GM21723 (cell line): ENCODE results near the gene MXI1.

Experiments
- ATAC-seq: cut with Tn5 transposase; IDR thresholded peaks from one replicate; pipeline ENCODE4 v1.9.1; 2021; ENCODE audit warnings: mild to moderate bottlenecking, moderate library complexity; ENCODE audit not compliant: unreplicated experiment

Gene MXI1

DNA sequence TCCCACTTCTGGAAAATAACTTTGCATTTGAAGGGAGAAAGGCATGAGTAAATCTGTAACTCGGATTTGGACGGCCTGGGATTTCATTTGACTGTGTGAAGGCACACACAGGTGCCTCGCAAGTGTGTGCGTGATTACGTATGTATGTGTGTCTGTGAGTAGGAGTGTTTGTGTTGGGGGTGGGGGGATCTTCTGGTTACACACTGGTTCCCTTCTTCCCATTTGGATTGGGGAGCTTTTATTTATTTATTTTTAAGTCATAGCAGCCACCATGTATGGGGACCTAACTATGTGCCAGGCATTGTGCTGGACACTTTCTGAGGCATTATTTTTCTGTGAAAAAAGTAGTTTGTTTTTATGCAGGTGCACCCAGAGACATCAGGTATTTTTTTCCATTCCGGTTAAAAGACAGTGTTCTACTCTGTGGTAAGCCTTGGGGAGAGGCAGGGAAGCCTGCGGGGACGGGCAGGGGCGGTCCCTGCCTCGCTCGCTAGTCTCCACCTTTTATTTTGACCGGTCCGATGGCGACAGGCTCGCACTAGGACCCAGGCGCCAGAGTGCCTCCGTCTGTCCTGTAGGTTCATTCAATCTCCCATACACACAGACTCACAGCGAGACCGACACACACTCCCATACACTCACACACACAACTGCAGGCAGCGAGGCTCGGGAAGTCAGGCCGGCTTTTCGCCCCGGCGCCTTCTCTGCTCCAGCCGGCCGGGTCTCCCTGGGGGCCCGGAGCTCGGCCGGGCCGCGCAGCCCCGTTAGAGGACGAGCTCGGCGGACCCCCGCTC lies at the start of gene MXI1:
Gene MXI1, plus strand, starts transcription at position 595 of the 794 bp plus-strand sequence. CDS start 204 bp downstream, outside the sequence.
- ATAC-seq = peak; percentile 60

DNA sequence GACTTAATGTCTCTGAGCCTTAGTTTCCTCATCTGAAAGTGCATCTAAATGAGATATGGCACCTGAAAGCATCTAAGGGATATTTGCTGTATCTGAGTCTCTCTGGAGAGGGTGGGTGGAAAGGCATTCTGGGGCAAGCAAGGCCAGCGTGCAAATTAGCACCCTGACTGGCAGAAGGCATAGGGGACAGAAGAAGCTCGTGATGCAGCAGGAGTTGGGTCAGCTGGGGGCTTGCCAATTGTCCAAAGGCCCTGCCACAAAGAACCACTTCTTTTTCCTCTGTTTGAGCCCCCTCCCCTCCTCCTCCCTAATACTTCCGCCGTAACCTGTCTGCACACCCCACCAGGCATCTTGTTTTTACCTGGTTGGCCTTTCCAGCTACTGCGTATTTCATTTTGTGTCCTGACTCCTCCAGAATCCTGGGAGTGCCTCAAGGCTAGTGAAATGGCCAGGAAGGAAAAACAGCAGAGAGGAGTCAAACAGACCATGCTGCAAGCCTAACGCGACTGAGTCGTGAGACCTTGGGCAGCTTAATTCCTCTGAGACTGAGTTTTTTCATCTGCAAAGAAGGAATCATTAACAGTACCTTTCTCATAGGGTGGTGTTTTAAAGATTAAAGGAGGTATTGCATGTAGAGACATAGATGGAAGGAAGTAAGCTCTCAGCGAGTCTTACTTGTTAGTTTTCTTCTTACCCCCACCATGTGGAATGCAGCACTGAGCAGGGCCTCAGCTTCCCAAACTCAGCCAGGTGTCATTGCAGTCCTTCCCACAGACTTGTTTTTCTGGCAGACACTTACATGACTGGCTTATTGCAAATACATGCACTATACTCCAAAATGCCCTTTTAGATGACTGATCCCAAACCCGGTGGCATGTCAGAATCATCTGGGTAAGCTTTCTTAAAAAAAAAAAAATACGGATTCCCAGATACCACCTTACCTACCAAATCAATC lies 49.1 kb upstream of the MXI1 start:
- ATAC-seq = no peak

DNA sequence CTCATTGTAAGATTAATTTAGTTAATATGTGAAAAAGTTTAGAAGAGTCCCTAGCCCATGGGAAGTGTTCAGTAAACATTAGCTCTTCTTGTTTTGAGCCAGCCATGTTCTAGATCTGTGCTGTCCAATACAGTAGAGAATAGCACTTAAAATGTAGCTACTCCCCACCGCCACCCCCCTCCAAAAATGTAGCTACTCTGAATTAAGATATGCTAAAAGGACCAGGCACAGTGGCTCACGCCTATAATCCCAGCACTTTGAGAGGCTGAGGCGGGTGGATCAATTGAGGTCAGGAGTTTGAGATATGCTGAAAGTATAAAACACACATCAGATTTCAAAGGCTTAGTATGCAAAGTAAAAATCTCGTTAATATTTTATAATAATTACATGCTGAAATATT lies 47.3 kb upstream of the MXI1 start:
- no peak for ATAC-seq

DNA sequence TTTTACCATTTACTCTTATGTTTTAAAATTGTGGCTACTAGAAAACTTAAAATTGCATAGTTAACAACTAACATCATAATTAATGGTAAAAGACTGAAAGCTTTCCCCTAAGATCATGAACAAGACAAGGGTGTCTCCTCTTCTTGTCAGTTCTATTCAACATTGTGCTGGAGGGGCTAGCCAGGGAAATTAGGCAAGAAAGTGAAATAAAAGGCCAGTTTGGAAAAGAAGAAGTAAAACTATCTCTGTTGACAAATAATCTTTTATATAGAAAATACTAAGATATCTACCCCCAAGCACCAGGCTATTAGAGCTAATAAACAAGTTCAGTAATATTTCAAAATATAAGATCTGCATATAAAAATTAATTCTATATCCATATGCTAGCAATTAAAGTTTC lies 46.9 kb upstream of the MXI1 start:
- ATAC-seq = no peak

GRCh38 chr10:110162741-110163145 lies 44.7 kb upstream of the MXI1 start:
- ATAC-seq = no peak

DNA sequence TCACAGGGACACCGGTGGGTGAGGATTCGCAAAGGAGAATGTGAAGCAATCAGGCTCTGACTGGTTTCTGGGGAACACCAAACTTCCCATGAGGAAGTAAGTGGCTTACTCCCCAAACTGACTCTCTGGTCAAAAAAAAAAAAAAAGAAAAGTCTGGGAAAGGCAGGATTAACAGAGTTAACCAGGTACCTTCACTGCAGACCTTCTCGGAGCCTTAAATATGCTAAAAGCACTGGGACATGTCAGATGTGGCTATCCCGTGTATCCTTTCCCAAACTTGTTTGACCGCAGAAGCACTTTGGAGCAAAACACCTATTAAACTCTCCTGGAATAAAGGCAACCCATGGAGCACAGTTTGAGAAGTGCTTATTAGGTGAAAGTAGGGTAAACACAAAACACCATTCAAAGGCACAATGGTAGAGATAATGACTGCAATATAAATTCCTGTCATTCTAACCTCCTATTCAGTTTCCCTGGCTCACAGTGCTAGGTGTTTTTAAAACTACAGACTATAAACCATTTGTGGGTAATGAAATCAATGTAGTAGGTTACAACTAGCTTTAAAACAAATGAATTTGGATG lies 44.1 kb upstream of the MXI1 start:
- no peak for ATAC-seq

- ATAC-seq = no peak
Measured at GRCh38 chr10:110163841-110164240, 43.6 kb upstream of the MXI1 start.

GRCh38 chr10:110165239-110165638 lies 42.2 kb upstream of the MXI1 start:
- ATAC-seq = no peak

DNA sequence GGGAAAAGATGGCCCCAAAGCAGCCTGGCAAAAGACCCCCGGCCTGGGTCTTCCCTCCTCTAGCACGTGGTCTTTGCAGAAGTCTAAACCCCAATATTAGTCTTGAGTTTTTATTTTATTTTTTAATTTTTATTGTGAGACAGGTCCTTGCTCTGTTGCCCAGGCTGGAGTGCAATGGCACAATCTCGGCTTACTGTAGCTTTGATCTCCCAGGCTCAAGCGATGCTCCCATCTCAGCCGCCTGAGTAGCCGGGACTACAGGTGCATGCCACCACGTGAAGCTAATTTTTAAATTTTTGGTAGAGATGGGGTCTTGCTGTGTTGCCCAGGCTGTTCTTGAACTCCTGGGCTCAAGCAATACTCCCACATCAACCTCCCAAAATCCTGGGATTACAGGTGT lies 40.3 kb upstream of the MXI1 start:
- ATAC-seq = no peak

DNA sequence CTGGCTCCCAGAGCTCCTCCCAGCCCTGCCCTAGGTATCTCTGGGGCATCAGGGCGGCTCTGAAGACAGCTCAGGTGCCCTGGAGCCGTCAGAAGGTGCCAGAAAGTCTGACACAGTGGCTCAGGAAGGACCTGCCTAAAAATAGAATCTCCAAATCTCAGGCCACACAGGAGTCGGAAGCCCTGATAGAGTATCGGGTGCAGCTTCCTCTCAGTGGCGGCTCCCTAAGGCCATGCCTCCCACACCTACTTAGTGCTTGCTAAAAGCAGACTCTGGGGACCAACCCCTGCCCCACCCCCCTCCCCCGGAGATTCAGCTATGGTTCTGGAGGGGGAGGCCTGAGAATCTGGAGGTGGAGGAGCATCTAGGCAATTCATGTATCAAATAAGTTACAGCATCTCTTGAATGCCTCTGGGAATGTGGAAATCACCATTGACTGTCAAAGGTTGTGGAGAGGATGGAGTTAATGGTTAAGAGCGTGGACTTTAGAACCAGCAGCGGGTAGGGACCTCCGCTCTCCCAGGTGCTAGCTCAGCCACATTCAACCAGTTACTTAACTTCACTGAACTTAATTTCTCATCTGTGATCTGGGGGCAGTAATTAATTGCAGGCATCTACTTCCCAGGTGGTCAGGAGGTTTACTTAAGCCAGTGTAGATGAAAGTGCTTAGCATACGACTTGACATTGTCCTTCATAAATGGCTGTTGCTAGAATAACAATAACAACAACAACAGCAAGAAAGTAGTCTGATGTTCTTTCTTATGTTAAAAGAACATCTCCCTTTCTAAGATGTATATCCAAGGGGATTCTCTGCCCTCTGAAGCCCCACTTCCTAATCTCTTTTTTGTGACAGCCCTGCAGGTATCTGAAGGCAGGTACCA lies 38.6 kb upstream of the MXI1 start:
- ATAC-seq = peak; percentile 62

DNA sequence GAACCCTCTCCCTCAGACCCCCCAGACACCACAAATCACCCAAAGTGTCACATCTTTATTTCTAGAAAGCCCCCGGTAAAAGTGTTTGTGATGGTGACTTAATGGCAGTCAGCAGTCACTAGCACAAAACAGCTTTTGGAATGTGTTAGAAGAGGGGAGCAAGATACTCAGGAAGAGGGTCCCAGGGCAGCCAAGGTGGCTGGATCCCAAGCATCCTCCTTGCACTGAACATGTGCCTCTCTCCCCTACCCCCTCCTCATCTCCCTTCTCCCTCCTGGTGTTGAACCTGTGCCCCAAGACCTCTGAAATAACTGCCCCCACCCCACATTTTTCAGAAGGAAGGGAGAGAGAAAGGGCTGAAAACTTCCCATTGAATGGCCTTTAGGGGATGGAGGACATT lies 37.8 kb upstream of the MXI1 start:
- ATAC-seq = no peak

DNA sequence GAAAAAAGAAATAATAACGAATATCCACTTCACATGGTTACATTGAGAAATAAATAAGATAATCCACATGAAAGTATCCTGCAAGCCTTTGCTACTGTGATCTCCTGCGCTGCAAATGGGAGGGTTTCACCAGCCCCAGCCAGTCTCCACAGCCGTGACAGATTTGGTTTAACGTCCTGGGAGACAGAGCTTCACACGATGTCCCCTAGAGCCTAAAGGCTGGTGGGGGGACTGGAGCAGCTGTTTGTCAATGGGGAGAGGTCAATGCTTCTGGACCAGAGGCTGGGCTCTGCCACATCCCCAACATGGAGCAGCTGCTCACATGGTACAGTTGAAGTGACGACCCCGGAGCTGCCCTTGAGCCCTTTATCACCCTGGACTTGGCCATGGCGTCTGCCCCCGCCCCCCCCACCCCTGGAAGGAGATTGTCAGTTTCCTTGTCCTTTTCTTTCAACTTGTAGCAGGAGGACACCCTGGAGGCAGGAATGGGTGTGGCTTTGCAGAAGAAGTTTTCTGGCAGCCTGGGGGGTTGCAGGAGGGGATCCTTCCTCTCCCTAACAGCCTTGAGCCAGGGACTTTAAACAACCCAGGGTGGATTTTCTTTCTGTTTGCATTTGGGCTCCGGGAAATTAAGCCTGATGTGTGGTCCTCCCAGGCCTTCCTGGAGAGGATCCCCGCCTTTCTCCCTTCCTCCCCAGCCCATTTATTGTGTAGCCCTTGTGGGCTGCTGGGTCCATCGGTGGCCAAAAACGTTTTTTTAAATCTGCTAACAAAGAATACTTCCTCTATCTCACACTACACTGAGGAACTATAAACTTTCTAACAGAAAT lies 37.0 kb upstream of the MXI1 start:
- ATAC-seq = no peak

DNA sequence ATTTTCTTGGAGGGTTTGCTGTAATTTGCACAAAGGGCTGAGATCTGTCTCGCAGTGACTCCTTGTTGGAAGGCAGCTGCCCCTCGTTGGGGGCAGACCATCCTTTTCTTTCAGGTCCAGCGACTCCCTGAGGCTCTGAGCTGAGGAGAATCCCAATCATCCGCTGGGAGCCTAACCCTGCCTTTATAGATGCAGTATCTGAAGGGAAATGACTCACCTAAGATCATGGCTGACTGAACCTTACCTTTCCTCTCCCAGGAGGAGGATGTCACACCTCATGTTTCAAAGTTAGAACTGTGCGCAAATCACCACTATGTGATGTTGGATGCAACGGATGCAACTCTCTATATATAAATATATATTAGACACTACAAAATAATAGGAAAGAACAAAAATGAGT lies 36.4 kb upstream of the MXI1 start:
- no peak for ATAC-seq

DNA sequence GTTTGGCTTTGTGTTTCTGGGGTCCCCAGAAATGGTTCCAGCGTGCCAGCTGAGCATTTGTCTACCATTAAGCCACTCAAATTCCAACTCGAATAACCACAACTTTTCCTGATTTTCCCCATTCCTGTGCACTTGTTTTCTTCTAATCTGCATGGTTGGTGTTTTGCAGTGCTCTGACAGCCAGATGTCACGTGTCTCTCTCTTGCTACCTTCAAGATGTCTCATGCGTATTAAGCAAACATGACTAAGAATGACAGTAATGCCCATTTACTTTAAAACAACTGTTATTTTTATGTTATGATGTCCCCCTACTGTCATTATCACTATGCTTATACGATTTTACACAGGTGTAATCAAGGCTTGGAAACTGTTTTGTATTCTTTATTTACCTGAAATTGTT lies 35.2 kb upstream of the MXI1 start:
- no peak for ATAC-seq

- ATAC-seq = no peak
Measured at GRCh38 chr10:110174201-110174600, 33.2 kb upstream of the MXI1 start.

GRCh38 chr10:110174816-110175215 lies 32.6 kb upstream of the MXI1 start:
- ATAC-seq = no peak

GRCh38 chr10:110175406-110175805 lies 32.0 kb upstream of the MXI1 start:
- ATAC-seq = no peak

DNA sequence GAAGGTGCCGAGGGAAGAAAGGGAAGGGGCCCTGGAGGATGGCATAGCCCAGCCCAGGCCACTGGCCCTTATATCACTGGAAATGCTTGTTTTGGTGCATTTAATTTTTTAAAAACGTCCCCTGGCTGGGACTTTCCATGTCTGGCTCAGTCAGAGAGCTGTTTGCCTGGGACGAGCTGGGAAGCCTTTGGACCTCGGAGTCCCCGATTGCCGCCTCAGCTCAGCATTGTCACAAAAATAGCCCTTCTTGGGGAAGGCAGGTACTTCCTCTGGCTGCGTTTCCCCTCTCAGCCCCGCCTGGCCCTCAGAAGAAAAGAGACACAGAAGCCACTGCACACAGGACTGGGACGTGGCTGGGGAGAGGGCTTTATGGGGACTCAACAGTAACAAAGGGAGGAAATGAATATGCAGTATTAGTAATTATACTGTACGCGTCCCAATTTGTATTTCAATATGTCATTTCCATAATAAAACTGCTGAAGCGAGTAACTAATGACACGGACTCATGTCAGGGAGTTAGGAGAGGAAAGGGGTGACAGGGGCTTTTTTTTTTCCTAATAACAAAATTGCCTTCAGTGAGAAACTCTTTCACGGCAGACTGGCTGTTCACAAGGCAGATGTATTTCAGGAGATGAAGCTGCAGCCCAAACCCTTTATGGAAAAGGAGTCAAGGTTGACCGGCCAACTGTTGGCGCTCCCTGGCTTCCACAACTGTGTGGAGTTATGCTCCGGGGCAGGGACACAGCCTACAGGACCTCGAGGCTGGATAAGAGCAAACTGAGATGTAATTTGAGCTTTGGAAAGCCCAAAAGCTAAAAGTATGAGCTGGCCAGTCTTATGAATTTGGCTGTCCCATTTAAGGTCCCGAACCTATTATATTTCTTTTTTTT lies 31.0 kb upstream of the MXI1 start:
- ATAC-seq = no peak

DNA sequence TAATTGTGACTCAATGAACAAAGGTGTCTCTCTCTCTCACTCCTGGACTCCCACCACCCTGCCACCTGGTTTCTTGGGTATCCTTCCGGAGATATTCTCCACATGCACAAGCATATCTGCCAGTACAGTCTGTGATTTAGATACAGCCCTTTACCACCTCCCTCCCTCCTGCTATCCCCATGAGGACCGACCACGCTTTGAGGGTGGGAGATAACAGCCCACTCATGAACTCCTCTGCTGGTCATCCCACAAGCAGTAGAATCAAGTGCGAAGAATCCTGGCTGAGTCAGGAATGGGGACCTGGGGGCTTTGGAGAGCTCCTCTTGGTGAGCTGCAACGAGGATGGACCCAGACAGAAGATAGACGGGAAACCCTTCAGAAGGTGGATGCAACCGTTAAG lies 28.2 kb upstream of the MXI1 start:
- ATAC-seq = no peak
